H9 (cell line): ENCODE results near the gene RBFOX1. TPM values are rescaled to one million over a fixed set of nuclear protein-coding genes. Genes with fewer than 3 reads are reported as not detected.

ENCODE experiments used
- DNase-seq: peaks from one replicate; pipeline ENCODE4 v3.0.0-alpha.2; 2017
- H2AFZ ChIP-seq: one replicate; pipeline ENCODE4 v1.6.1; 2013; ENCODE audit warnings: mild to moderate bottlenecking, low read length, control low read depth, moderate library complexity
- H2AK5ac ChIP-seq: 2 replicates; pipeline ENCODE4 v1.6.1; 2013; ENCODE audit warnings: low read length, control low read depth, mixed read lengths; ENCODE audit not compliant: insufficient read length
- H2BK120ac ChIP-seq: one replicate; pipeline ENCODE4 v1.6.1; 2013; ENCODE audit warnings: low read depth, mild to moderate bottlenecking, low read length, control low read depth, inconsistent platforms; ENCODE audit not compliant: poor library complexity, severe bottlenecking
- H2BK12ac ChIP-seq: 2 replicates; pipeline ENCODE4 v1.6.1; 2013; ENCODE audit warnings: low read length, control low read depth, mixed read lengths, low read depth; ENCODE audit not compliant: insufficient read length
- H2BK15ac ChIP-seq: 2 replicates; pipeline ENCODE4 v1.6.1; 2013; ENCODE audit warnings: low read depth, low read length, control low read depth
- H2BK20ac ChIP-seq: one replicate; pipeline ENCODE4 v1.6.1; 2013; ENCODE audit warnings: low read depth, mild to moderate bottlenecking, low read length, control low read depth, inconsistent platforms; ENCODE audit not compliant: poor library complexity, severe bottlenecking
- H2BK5ac ChIP-seq: 2 replicates; pipeline ENCODE4 v1.6.1; 2013; ENCODE audit warnings: low read length, control low read depth, mixed read lengths; ENCODE audit not compliant: insufficient read length
- H3K14ac ChIP-seq: 2 replicates; pipeline ENCODE4 v1.6.1; 2013; ENCODE audit warnings: low read length, control low read depth; ENCODE audit not compliant: insufficient read depth
- H3K18ac ChIP-seq: 2 replicates; pipeline ENCODE4 v1.6.1; 2013; ENCODE audit warnings: low read depth, mild to moderate bottlenecking, mixed read lengths, low read length, control low read depth; ENCODE audit not compliant: insufficient read length
- H3K23ac ChIP-seq: 2 replicates; pipeline ENCODE4 v1.6.1; 2013; ENCODE audit warnings: low read length, control low read depth, mixed read lengths, low read depth; ENCODE audit not compliant: insufficient read length
- H3K23me2 ChIP-seq: 2 replicates; pipeline ENCODE4 v1.6.1; 2013; ENCODE audit warnings: low read depth, mild to moderate bottlenecking, mixed read lengths, low read length, control low read depth; ENCODE audit not compliant: insufficient read length, poor library complexity, severe bottlenecking
- H3K27ac ChIP-seq: 2 replicates; pipeline ENCODE4 v1.5.1; 2013; ENCODE audit warnings: low read length, control low read depth, mixed read lengths, low read depth; ENCODE audit not compliant: insufficient read length
- H3K27me3 ChIP-seq: 2 replicates; pipeline ENCODE4 v1.6.1; 2013; ENCODE audit warnings: low read length, control low read depth, inconsistent platforms; ENCODE audit not compliant: insufficient read depth
- H3K4ac ChIP-seq: 2 replicates; pipeline ENCODE4 v1.6.1; 2013; ENCODE audit warnings: low read depth, mild to moderate bottlenecking, control low read depth, inconsistent platforms, low read length, moderate library complexity
- H3K4me1 ChIP-seq: 2 replicates; pipeline ENCODE4 v1.6.1; 2013; ENCODE audit warnings: low read length, control low read depth, inconsistent platforms; ENCODE audit not compliant: insufficient read depth
- H3K4me2 ChIP-seq: 2 replicates; pipeline ENCODE4 v1.6.1; 2013; ENCODE audit warnings: low read length, control low read depth, mixed read lengths; ENCODE audit not compliant: insufficient read length, insufficient read depth
- H3K56ac ChIP-seq: 2 replicates; pipeline ENCODE4 v1.6.1; 2013; ENCODE audit warnings: low read depth, mild to moderate bottlenecking, mixed read lengths, low read length, control low read depth; ENCODE audit not compliant: insufficient read length
- H3K79me1 ChIP-seq: 2 replicates; pipeline ENCODE4 v1.6.1; 2013; ENCODE audit warnings: low read depth, mild to moderate bottlenecking, moderate library complexity, low read length, control low read depth, inconsistent platforms; ENCODE audit not compliant: insufficient read depth, poor library complexity, severe bottlenecking
- H3K79me2 ChIP-seq: 2 replicates; pipeline ENCODE4 v1.6.1; 2013; ENCODE audit warnings: low read length, control low read depth, inconsistent platforms; ENCODE audit not compliant: insufficient read depth
- H3K9ac ChIP-seq: 2 replicates; pipeline ENCODE4 v1.6.1; 2013; ENCODE audit warnings: low read length, control low read depth, mixed read lengths; ENCODE audit not compliant: insufficient read length; ENCODE audit errors: extremely low read depth
- H3K9me3 ChIP-seq: one replicate; pipeline ENCODE4 v1.6.1; 2013; ENCODE audit warnings: low read depth, low read length, inconsistent platforms; ENCODE audit not compliant: control insufficient read depth
- H3T11ph ChIP-seq: one replicate; pipeline ENCODE4 v1.6.1; 2013; ENCODE audit warnings: mild to moderate bottlenecking, low read length, control low read depth, inconsistent platforms
- H4K20me1 ChIP-seq: one replicate; pipeline ENCODE4 v1.6.1; 2013; ENCODE audit not compliant: control insufficient read depth, insufficient read length, insufficient read depth
- H4K5ac ChIP-seq: 2 replicates; pipeline ENCODE4 v1.6.1; 2013; ENCODE audit warnings: low read depth, mild to moderate bottlenecking, mixed read lengths, low read length, control low read depth; ENCODE audit not compliant: insufficient read length
- H4K8ac ChIP-seq: replicated peaks from 2 replicates; pipeline ENCODE4 v1.6.1; 2013; ENCODE audit warnings: low read length, control low read depth, mixed read lengths, low read depth; ENCODE audit not compliant: insufficient read length
- H4K91ac ChIP-seq: 2 replicates; pipeline ENCODE4 v1.6.1; 2013; ENCODE audit warnings: low read depth, mild to moderate bottlenecking, moderate library complexity, mixed read lengths, low read length, control low read depth; ENCODE audit not compliant: insufficient read length
- H3K27ac Mint-ChIP-seq, 3 experiments: 2 replicates in 2 of 3; 3 replicates in 1 of 3; pipeline ENCODE4 v1.8.0; 2020 to 2021; ENCODE audit warnings: mixed read lengths in 3 of 3, mild to moderate bottlenecking in 1 of 3, moderate library complexity in 1 of 3
- H3K27me3 Mint-ChIP-seq: 2 replicates; pipeline ENCODE4 v1.8.0; 2021; ENCODE audit warnings: low read depth, mild to moderate bottlenecking, moderate library complexity, mixed read lengths
- H3K36me3 Mint-ChIP-seq, 3 experiments: 2 replicates in 2 of 3; 3 replicates in 1 of 3; pipeline ENCODE4 v1.8.0; 2020 to 2021; ENCODE audit warnings: low read depth in 3 of 3, mixed read lengths in 3 of 3; ENCODE audit not compliant: insufficient read depth in 1 of 3
- H3K4me1 Mint-ChIP-seq, 2 experiments: 2 replicates each; pipeline ENCODE4 v1.8.0; 2020; ENCODE audit warnings: mixed read lengths in 2 of 2
- H3K4me3 Mint-ChIP-seq, 2 experiments: 2 replicates in 1 of 2; 3 replicates in 1 of 2; pipeline ENCODE4 v1.8.0; 2020 to 2021; ENCODE audit warnings: mild to moderate bottlenecking in 2 of 2, mixed read lengths in 2 of 2, moderate library complexity in 1 of 2
- H3K9me3 Mint-ChIP-seq, 2 experiments: 2 replicates in 1 of 2; 3 replicates in 1 of 2; pipeline ENCODE4 v1.8.0; 2020; ENCODE audit warnings: mild to moderate bottlenecking in 2 of 2, mixed read lengths in 2 of 2, moderate library complexity in 1 of 2
- WGBS: extraction: QIAGEN DNeasy Blood & Tissue Kit; methylation state at CpG from one replicate; pipeline ENCODE4 v1.1.7; 2013; ENCODE audit warnings: missing lambda C conversion rate, low lambda C conversion rate, mixed read lengths; ENCODE audit not compliant: insufficient read length; ENCODE audit errors: extremely low coverage; 5-methylcytosine and 5-hydroxymethylcytosine counted together
- total RNA-seq: library from RNA; stranded (reverse); gene quantifications from 2 replicates; pipeline ENCODE4 v1.2.1, GENCODE V29; 2021
- TF ChIP-seq, protein P1 (sequence below): fragments of 200-600 bp; sonication (generic); conservative IDR thresholded peaks from 3 replicates; pipeline ENCODE4 v1.8.0; 2021; ENCODE audit warnings: antibody characterized with exemption, mild to moderate bottlenecking

The RBFOX1 gene
- total RNA-seq, 1 experiment from 2014 or later, result 2.0 TPM

DNA sequence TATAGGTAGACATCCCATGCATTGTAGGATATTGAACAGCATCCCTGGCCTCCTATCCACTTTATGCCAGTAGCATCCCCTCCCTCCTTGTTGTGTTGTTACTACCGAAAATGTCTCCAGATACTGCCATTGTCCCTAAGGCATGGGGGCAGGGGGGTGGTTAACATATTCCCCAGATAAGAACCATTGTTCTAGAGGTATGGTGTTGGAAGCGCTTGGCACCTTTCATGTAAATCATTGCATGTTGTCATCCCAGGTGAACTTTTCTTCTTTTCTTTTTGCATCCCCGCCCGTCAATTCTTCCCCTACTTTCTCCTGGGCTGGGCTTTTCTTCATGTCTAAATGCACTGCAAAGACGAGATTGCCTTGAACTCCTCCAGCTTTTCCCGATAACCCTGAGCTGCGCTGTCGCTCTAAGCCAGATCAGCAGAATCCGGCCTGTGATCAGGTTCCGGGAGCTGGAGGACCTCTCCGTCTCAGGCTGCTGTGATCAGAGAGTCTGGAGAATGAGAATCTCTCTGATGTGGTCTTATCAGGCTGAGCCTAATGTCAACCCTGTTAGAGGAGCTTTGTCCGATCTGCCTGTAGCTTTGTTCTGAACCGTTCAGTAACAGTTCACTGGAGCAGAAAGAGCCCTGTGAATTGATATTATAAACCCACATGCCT is 76.2 kb downstream of the RBFOX1 start:
- H3K9me3 Mint-ChIP-seq, result peaks cover 0 to 4% of the 10 kb centered on the region in 2 experiments; a peak in 3 of 5 replicates
- Histone ChIP-seq H3K27ac (no peak overlapping the region), H3K4me1 (no peaks in the 10 kb centered on the region), H2AFZ (no peak overlapping the region), H4K5ac (no peak overlapping the region), H2BK120ac (no peak overlapping the region), H4K8ac (no peak overlapping the region), H4K20me1 (no peaks in the 10 kb centered on the region), H4K91ac (no peak overlapping the region), H2BK15ac (no peak overlapping the region), H3K9ac (no peak overlapping the region), H3K27me3 (no peaks in the 10 kb centered on the region), H3K23ac (no peak overlapping the region), H3K23me2 (no peaks in the 10 kb centered on the region), H3K79me1 (no peaks in the 10 kb centered on the region), H2BK12ac (no peak overlapping the region), H3K56ac (no peak overlapping the region), H2BK5ac (no peak overlapping the region), H3K14ac (no peak overlapping the region), H3K18ac (no peak overlapping the region), H3K4ac (no peak overlapping the region), H3K4me2 (no peak overlapping the region), H3K9me3 (no peaks in the 10 kb centered on the region), H2AK5ac (no peak overlapping the region), H3T11ph (no peak overlapping the region), H3K79me2 (no peaks in the 10 kb centered on the region), H2BK20ac (no peak overlapping the region)
- no peak overlapping the region; a peak in 1 of 7 replicates for H3K27ac Mint-ChIP-seq
- H3K27me3 Mint-ChIP-seq, result peaks cover 5% of the 10 kb centered on the region; the same call in 1 of the 2 replicates
- no peak for DNase-seq
- WGBS, result no CpG with 5 or more reads among the region's 13 CpGs
- peaks cover 0 to 5% (median 2%) of the 10 kb centered on the region in 3 experiments; a peak in 2 of 7 replicates for H3K36me3 Mint-ChIP-seq
- peaks cover 10 to 12% of the 10 kb centered on the region in 2 experiments for H3K4me1 Mint-ChIP-seq
- TF ChIP-seq, protein P1, sequence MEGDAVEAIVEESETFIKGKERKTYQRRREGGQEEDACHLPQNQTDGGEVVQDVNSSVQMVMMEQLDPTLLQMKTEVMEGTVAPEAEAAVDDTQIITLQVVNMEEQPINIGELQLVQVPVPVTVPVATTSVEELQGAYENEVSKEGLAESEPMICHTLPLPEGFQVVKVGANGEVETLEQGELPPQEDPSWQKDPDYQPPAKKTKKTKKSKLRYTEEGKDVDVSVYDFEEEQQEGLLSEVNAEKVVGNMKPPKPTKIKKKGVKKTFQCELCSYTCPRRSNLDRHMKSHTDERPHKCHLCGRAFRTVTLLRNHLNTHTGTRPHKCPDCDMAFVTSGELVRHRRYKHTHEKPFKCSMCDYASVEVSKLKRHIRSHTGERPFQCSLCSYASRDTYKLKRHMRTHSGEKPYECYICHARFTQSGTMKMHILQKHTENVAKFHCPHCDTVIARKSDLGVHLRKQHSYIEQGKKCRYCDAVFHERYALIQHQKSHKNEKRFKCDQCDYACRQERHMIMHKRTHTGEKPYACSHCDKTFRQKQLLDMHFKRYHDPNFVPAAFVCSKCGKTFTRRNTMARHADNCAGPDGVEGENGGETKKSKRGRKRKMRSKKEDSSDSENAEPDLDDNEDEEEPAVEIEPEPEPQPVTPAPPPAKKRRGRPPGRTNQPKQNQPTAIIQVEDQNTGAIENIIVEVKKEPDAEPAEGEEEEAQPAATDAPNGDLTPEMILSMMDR, result no peak
- H3K4me3 Mint-ChIP-seq, result no peak overlapping the region
